Activated effector memory CD4-positive, alpha-beta T cell treated with anti-CD3 and anti-CD28 coated beads, Interleukin-2, amount 50 U/mL, for 16 hours (primary cell): ENCODE data around the gene PPP1R36.
"Not testable (repeated sequence)": the region's sequence is repeated elsewhere in the genome, so short reads cannot be mapped to it uniquely, and the experiment has no call there.

Experiments
- DNase-seq: peaks from one replicate; pipeline ENCODE4 v3.0.0-alpha.2; 2020

The PPP1R36 gene

GRCh38 chr14:64617872-64618408 is 68.2 kb downstream of the PPP1R36 start:
- not testable (repeated sequence) for DNase-seq

- no peak for DNase-seq
Measured at GRCh38 chr14:64620910-64621309, 71.1 kb downstream of the PPP1R36 start.

GRCh38 chr14:64623554-64624165 is 73.9 kb downstream of the PPP1R36 start:
- no peak for DNase-seq

GRCh38 chr14:64625386-64626232 is 75.8 kb downstream of the PPP1R36 start:
- DNase-seq, result no peak

- DNase-seq, result no peak
Measured at GRCh38 chr14:64628940-64629408, 79.2 kb downstream of the PPP1R36 start.

GRCh38 chr14:64630778-64631177 is 81.0 kb downstream of the PPP1R36 start:
- no peak for DNase-seq

- not testable (repeated sequence) for DNase-seq
Measured at GRCh38 chr14:64631222-64631621, 81.5 kb downstream of the PPP1R36 start.

GRCh38 chr14:64632056-64632455 is 82.3 kb downstream of the PPP1R36 start:
- DNase-seq, result no peak

- DNase-seq, result no peak
Measured at GRCh38 chr14:64634558-64634957, 84.8 kb downstream of the PPP1R36 start.

GRCh38 chr14:64636208-64636979 is 86.6 kb downstream of the PPP1R36 start:
- DNase-seq, result peak; percentile 88

- no peak for DNase-seq
Measured at GRCh38 chr14:64636980-64637429, 87.2 kb downstream of the PPP1R36 start.

- DNase-seq, result no peak
Measured at GRCh38 chr14:64637735-64638473, 88.1 kb downstream of the PPP1R36 start.

- no peak for DNase-seq
Measured at GRCh38 chr14:64638625-64639024, 88.9 kb downstream of the PPP1R36 start.
